Measurements from ENCODE around the gene ANKH.

- TF ChIP-seq RAD21 (conservative IDR thresholded peaks at IDR 0.05) (no peak), CTCF (IDR thresholded peaks at IDR 0.05; ENCODE audit: poor library complexity, severe bottlenecking) (no peak), SMC3 (conservative IDR thresholded peaks at IDR 0.05; ENCODE audit: poor library complexity) (no peak), EP300 (conservative IDR thresholded peaks at IDR 0.05; ENCODE audit: poor library complexity, severe bottlenecking) (no peak), REST (IDR thresholded peaks at IDR 0.05; ENCODE audit: borderline replicate concordance) (no peak), EZH2 (IDR thresholded peaks at IDR 0.05; ENCODE audit: borderline replicate concordance, insufficient read depth, low read length, poor library complexity, severe bottlenecking) (no peak), MXI1 (conservative IDR thresholded peaks at IDR 0.05; ENCODE audit: poor library complexity, severe bottlenecking) (no peak), TAF1 (IDR thresholded peaks at IDR 0.05; ENCODE audit: low read depth) (no peak)
These were observed 147.9 kb downstream of the ANKH start for GRCh38 chr5:14723701-14724132.

Measured in neural cell (in vitro differentiated cells).